T-helper 1 cell treated with Interleukin-12 subunit alpha and Interleukin-12 subunit beta and Interleukin-4 antibody, amounts not matched to agents 30 ng/mL and 1 ng/mL, for 36 hours (primary cell): ENCODE measurements around the gene SPCS2. TPM values are rescaled to one million over a fixed set of nuclear protein-coding genes. Genes with fewer than 3 reads are reported as not detected.
"Not testable (repeated sequence)": the region's sequence is repeated elsewhere in the genome, so short reads cannot be mapped to it uniquely, and the experiment has no call there.

ENCODE experiments used
- intact Hi-C: fragments of 100-400 bp; cut with micrococcal nuclease; formaldehyde crosslinking; loops from one replicate; pipeline ENCODE4 v1.15.1; 2024
- total RNA-seq: library from RNA; stranded (reverse); gene quantifications from 2 replicates; pipeline ENCODE4 v1.2.3, GENCODE V29; 2022

SPCS2 gene
- total RNA-seq, 1 donor from 2014 or later, result 203 TPM

DNA sequence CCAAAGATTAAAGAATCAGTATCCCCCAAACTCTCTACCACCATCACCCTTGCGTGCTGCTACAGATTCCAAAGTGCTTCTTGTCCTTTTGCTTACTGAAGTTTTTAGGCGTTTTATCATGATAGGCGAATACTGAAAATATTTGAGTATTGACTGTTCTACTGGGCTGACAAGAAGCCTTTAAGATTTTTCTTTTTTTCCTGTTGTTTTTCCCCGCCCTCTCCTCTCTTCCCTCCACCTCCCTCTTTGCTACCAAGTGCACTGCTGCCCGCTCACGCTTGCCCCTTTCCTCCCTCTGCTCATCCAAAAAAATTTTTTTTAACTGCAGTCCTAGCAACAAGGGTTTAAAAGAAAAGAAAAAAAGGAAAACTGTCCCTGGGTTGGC is 679 bp downstream of the SPCS2 start:
- intact Hi-C loops, result loop anchor here (1.0 to 10.0 kb wide), 14 partner anchors 11 to 1495 kb away; partner anchors contain the start of genes EMSY, GDPD5, LIPT2 and NEU3

DNA sequence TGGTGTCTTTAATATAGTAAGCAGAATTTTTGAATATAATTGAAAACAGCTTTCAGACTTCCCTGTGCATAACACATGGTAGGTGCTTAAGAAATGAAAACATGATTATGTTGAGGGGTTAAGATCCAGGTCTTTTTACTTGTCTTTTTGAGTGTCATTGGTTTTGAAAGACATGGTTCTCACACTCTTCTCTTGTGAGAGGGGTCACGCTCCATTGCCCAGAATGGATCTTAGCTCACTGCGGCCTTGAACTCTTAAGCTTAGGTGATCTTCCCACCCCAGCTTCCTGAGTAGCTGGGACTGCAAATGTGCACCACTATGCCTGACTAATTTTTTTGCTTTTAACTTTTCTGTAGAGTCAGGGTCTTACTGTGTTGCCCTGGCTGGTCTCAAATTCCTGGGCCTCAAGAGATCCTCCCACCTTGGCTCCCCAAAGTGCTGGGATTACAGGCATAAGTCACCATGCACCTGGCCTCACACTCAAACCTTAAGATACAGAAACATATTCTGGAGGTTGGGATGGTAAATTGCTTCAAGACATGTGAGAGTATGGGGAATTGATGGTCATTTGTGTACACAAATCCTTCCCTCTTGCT is 1.4 kb downstream of the SPCS2 start:
- intact Hi-C loops, result no loop called here

DNA sequence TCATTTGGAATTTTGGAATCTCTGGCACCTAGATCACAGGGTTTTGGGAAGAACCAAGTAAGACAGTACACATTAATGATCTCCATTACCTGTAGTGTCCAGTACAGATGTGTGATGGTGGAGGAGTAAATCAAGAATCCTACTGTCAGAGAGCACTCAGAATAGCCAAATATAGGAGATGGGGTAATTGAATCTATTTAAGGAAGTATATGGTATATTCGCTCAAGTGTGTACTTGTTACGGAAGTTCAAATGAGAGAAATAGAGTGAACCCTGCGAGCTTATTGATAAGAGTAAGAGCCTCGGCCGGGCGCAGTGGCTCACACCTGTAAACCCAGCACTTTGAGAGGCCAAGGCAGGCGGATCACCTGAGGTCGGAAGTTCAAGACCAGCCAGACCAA is 2.2 kb downstream of the SPCS2 start:
- intact Hi-C loops, result no loop called here

DNA sequence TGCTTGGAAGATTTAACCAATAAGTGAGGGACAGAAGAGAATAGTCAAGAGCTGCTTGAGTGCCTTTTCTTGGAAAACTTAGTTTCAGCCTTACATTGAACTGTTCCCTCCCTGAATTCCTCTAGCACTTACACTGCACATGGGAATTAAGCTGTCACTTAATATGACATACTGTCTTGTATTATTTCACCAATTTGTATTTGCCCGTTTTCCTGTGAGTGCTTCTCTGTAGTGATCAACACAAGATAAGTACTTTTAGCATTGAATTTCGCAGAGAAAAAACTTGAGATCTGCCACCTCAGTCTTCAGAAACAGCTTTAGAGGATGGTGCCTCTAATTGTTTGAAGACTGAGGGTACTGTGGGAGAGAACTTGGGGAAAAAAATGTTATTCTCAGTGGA is 3.7 kb downstream of the SPCS2 start:
- intact Hi-C loops, result no loop called here

DNA sequence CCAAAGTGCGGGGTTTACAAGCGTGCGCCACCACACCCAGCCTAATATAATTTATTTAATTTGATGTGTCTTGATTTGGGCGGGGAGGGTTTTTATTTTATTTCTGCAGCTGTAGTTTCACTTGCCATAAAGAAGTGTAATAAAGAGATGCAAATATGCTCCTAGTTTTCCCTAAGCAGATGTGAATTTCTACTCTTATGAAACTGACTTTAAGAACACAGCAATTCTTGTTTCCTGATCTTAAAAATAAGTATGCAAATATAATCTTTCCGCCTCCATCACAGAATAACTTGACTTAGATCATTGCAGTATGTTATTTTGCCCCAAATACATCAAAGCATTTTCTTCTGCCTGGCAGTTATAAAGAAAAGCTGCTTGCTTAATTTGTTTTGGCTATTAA is 4.4 kb downstream of the SPCS2 start:
- intact Hi-C loops, result no loop called here

DNA sequence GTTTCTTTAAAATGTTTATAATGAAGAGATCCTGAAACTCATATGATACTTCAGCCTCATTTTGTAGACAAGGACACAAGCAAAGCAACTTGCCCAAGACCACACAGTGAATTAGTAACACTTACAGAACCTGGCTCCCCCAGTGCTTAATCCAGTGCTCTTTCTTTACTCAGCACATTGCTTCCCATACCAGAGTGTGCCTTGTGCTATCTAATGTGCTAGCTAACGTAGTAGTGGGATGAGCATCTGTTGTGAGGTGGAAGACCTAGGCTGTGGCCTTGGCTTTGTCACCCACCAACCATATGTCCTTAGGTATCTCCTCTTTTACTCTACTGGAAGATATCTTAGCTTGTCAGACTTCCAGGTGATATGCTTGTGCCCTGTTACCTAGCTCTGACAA is 5.1 kb downstream of the SPCS2 start:
- intact Hi-C loops, result no loop called here

DNA sequence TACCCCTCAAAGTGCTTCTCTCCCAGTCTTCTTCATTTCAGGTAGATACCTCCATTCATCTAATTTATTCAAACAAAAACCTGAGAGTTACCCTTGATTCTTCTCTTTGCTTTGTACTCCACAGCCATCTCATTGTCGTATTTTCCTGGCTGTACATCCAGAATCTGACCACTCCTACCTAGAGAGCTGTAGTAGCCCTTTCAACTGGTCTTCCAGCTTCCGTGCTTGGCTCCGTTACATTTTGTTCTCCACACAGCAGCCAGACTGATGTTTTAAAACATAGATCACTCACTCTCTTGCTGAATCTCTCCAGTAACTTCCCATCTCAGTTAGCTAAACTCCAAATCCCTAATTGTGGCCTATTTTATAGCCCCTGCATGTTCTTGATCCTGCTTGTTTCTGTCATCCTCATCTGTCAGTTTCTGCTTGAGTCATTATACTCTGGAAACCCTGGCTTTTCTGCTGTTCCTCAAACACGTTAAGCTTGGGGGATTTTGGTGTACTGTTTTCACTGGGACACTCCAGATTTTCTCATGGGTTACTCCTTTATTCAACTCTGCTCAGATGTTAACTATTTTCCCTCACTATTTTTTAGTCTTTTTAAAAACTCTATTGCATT is 7.4 kb downstream of the SPCS2 start:
- intact Hi-C loops, result no loop called here

DNA sequence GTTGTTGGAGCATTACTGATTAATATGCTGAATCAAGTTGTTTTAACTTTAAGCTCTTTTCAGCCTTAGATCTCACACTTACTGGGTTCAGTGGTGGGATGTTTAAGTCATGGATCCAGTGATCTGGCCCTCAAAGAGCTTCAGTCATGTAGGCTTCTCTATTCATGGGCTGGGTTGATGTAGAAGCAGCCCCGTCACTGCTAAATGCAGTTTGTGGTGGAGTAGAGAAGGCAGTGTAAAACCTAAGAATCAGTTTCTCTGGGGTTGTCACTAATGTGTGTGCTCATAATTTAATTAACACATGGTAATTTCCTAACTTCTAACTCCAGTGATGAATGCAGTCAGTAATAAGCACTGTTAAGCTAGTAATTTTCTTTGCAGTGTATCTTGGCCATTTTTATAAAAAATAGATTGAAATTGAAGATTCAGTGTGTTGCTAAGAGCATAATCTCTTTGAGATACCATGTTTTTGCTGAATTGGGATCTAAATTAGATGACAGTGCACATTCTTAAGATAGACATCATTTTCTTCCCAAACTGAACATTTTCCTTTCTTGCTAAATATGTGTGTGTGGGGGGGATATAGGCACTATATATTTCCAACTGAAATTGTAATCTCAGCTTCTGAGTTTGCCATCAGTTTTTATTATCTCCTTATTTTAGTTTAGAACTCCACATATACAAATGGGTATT is 9.0 kb downstream of the SPCS2 start:
- intact Hi-C loops, result no loop called here

DNA sequence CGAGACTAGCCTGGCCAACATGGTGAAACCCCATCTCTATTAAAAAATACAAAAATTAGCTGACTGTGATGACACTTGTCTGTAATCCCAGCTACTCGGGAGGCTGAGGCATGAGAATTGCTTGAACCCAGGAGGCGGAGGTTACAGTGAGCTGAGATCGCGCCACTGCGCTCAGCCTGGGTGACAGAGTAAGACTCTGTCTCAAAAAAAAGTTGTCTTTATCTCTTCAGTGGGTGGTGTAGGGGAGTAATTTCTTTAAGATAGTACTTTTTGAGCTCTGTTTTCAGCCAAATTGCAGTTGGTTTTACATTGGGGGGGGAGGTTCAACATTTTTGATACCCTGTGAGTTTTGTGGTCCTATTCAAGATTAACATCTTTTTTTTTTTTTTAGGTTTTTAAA is 11.1 kb downstream of the SPCS2 start:
- intact Hi-C loops, result loop anchor here (1.0 kb wide), 1 partner anchor 11 kb away; the partner anchor contains the start of genes SPCS2 and XRRA1

DNA sequence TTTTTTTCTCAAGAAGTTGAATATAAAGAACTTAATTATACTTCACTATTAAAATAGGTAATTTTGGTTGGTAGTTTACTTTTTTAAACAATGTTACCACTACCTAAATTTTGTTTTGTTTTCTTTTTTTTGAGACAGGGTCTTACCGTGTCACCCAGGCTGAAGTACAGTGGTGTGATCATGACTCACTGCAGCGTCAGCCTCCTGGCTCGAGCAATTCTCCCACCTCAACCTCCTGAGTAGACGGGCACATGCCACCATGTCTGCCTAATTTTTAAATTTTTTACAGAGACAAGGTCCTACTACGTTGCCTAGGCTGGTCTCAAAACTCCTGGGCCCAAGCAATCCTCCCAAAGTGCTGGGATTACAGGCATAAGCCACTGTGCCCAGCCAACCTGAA is 17.6 kb downstream of the SPCS2 start:
- intact Hi-C loops, result no loop called here

DNA sequence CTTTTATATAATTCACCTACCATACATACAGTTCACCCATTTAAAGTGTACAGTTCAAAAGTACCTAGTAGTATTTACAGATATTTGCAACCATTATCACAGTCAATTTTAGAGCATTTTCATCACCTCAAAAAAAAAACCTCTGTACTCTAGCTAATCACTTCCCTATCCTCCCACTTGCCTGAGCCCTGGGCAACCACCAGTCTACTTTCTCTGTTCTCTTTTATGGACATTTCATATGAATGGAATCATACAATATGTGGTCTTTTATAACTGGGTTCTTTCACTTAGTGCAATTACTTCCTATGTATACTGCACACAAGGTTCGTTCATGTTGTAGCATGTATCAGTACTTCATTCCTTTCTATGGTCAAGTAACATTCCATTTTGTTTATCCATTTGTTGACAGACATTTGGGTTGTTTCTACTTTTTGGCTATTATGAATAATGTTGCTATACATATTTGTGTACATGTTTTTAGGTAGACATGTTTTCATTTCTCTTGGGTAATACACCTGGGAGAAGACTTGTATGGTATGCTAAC is 21.9 kb downstream of the SPCS2 start:
- intact Hi-C loops, result no loop called here

DNA sequence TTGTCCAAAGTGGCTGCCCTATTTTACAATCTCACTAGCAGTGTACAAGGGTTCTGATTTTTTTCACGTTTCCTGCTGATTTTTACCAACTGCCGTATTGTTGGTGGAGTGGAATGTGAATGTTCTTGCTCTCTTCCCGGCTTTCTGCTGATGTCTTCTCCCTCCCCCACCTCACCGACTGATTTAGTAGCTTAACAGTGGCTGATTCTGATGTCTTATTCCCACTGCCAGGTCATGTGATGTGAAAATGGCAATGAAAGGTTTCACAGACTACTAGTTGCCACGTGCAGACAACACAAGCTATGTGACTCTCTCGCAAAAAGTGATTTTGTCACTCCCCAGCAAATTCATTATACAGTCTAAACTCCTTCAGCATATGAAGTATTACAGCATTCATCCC is 22.4 kb downstream of the SPCS2 start:
- intact Hi-C loops, result no loop called here

DNA sequence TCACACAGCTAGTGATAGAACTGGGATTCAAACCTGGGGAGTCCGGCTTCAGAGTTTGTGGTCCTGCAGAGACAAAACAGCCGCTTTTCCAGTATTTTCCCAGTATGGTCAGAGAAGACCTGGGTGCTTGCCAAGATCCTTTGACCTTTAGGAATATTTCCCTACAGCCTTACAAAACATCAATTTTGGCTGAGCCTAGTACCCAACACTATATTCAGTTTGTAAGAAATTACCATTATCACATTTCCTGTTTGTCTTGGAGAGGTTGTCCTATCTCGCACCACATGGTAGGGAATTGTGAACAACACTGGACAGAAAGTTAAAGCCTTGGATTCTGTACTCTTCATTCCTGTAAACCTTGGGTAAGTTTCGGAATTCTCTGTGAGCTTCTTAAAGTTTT is 29.0 kb downstream of the SPCS2 start:
- intact Hi-C loops, result no loop called here

DNA sequence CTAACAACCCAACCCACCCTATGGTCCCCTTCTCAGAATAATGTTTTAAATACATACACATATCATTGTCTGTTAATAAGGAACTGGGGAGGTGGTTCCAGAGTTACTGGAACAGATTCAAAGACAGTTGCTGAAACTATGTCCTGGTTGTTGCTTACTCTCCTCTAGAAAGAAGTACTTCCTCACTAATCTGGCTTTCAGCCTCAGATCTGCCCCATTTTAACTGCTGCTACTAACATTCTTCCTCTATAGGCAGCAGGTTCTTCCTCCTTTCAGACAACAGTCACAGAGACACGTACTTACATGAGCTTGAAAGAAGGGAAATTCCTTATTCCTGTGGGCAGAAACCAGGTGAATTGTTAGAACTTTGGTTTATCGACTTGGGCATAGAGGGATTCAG is 31.6 kb downstream of the SPCS2 start:
- intact Hi-C loops, result no loop called here

DNA sequence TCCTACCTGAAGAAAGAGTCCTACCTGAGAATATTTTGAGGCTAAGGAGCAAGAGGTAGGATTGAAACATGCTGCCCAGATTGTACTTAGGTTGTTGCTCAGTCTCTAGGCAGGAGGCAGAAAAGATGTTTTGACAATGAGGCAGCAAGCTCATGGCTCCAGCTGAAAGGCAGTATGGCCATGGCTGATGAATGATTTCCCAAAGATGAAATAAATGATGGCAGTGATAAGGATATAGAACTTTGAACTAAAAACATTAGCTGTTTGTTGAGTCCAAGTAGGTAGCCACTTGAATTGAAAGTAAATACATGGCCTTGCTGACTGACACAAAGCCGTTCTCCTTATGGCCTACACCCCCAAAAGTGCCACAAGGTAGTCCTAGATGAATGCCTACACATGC is 32.8 kb downstream of the SPCS2 start:
- intact Hi-C loops, result no loop called here

DNA sequence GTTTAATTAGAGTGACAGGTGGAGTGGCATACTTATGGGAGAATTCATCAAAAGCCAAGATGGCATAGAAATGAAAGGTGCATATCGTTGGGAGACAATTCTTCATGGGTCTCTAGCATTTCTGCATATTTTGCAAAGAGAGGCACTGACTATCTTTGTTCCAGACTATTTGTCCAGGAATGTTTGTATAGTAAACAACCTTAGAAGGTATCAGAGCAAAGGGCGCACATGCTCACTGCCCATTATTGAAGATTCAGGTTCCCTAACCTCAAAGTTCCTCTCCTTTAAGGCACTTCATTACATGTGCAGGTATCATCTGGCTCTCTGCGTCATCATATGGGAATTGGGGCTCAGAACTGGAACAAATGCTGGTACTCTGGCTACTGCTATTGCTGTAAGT is 35.0 kb downstream of the SPCS2 start:
- intact Hi-C loops, result no loop called here

DNA sequence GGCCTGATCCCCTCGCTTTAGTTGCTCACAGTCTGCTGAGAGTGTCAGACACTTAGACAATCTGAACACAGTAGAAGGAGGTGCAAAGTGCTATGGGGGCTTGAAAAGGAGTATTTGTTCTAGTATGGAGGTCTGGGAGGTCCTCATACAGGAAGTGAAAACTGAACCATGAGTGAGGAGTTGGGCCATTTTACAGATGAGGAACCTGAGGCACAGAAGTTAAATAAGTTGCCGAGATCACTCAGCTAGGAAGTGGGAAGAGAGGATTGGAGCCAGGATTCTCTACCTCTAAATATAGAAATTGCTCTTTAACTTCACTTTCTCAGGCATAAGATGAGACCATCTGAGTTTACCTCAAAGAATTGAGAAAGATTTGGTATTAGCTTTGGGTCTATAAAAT is 35.7 kb downstream of the SPCS2 start:
- intact Hi-C loops, result no loop called here

DNA sequence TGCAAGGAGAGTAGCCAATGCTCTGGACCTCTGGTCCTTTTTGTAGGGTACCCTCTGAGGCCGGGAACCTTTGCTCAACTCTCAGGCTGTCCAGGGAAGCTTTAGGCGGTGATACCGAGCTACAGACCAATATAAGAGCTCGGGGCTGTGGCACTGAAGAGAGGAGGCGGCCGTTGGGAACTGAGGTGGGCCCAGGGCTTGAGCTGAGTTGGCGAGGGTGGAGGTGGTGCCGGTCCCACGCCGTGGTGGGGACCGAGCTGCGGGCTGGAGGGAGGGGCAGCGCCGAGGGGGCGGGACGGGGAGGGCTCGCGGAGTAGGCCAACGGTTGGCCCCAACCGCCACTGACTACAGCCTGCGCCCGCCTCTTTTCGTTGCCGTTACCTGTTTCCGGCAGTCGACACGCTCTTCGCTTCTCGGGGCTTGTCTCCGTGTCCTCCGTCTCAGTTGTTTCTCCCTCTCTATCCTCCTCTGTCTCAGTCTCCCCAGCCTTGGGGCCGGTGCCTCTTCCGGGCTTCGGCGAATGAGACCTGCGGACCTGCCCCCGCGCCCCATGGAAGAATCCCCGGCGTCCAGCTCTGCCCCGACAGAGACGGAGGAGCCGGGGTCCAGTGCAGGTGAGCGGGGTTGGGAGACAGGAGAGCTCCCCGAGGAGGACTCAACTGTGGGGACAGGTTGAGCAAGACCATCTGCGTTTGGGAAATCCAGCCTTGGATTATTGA is 39.6 kb downstream of the SPCS2 start, which contains the start of gene NEU3:
Gene NEU3, plus strand, starts transcription at position 393 of the 719 bp plus-strand sequence. Its CDS starts 128 bp downstream, at position 521.
- intact Hi-C loops, result loop anchor here (1.0 to 2.0 kb wide), 7 partner anchors 39 to 1393 kb away; partner anchors contain the start of genes GVQW3, PGM2L1, RNF169 and RPS3

DNA sequence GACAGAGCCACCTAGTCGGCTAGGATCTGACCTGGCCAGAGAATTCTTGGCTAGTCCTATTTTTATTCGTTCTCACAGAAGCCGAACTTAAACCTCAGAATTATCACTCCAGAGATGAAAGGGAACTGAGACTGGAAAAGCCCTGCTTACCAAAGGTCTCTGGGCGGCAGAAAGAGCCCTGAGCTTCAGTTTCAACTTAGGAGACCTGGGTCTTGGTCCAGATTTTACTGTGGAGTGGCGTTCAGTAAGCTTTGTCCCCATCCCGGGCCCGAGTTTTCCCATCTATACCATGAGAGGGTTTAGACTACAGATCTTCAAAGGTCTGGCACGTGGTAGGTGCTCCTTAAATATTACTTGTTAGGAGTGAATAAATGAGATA is 40.2 kb downstream of the SPCS2 start:
- intact Hi-C loops, result loop anchor here (1.0 to 2.0 kb wide), 3 partner anchors 154 to 590 kb away; partner anchors contain the start of genes PGM2L1 and RPS3

DNA sequence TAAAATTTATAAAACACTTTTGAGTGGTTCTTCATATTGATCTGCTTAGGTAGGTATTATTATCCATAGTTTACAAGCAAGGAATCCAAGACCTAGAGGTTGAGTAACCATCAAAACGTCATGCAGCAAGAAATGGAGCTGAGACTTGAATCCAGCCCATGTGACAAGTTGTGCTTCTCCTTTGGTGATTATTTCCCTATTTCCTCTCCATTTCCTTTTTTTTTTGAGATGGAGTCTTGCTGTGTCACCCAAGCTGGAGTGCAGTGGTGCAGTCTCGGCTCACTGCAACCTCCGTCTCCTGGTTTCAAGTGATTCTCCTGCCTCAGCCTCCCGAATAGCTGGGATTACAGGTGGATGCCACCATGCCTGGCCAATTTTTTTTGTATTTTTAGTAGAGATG is 41.1 kb downstream of the SPCS2 start:
- intact Hi-C loops, result not testable (repeated sequence)

DNA sequence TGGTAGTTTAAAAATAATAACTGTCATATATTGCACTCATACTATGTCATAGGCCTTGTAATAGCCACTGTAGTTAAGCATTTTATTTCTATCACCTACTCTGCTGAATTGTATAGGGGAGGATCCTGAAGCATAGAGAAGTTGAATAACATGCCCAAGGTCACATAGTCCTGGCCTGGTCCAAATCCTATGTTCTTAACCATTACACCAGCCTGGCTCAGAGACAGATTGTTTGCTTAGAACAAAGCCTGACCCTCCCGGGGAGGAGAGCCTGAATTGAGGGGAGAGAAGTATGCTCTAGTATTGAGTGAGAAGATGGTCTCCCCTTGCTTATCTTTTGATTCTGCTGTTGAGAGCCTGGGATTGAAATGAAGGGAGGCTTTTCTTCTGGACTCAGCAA is 41.9 kb downstream of the SPCS2 start:
- intact Hi-C loops, result loop anchor here (1.0 kb wide), 1 partner anchor 251 kb away; no protein-coding TSS in a partner anchor
